Mammary epithelial cell (primary cell): Measurements from ENCODE around the gene DAG1.

Experiments
- EZH2 ChIP-seq: IDR thresholded peaks from 2 replicates; pipeline ENCODE4 v1.6.1; 2012; ENCODE audit warnings: low read length, inconsistent platforms, borderline replicate concordance
- TF ChIP-seq, protein P1 (sequence below), 2 donors: IDR thresholded peaks in 1 of 2; conservative IDR thresholded peaks in 1 of 2; 2 replicates each; pipeline ENCODE4 v1.5.1; 2011 to 2012; ENCODE audit warnings: inconsistent platforms in 2 of 2, low read length in 2 of 2, mild to moderate bottlenecking in 2 of 2, control low read depth in 1 of 2, low read depth in 1 of 2; ENCODE audit not compliant: insufficient read depth in 1 of 2; ENCODE audit errors: extremely low read depth in 1 of 2

DNA sequence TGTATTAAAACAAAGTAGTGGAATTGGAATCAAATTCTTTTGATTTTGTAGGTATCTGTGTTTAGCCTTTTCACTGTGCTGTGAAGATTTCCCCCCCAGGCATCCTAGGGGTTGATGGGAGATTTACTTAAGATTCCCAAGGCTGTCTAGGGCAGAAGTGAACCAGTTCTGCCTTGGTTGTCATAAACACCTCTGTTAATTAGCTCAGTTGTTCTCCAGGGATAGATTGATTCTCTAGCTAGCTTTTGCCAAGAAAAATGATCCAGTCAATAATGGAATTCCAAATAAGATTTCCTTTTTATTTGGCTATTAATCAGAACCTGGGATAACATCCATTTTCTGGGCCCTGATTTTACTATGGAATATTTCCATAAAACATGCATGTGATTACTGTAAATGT, 12.7 kb downstream of the DAG1 start:
- no peak for TF ChIP-seq EZH2
- TF ChIP-seq, protein P1, sequence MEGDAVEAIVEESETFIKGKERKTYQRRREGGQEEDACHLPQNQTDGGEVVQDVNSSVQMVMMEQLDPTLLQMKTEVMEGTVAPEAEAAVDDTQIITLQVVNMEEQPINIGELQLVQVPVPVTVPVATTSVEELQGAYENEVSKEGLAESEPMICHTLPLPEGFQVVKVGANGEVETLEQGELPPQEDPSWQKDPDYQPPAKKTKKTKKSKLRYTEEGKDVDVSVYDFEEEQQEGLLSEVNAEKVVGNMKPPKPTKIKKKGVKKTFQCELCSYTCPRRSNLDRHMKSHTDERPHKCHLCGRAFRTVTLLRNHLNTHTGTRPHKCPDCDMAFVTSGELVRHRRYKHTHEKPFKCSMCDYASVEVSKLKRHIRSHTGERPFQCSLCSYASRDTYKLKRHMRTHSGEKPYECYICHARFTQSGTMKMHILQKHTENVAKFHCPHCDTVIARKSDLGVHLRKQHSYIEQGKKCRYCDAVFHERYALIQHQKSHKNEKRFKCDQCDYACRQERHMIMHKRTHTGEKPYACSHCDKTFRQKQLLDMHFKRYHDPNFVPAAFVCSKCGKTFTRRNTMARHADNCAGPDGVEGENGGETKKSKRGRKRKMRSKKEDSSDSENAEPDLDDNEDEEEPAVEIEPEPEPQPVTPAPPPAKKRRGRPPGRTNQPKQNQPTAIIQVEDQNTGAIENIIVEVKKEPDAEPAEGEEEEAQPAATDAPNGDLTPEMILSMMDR (conservative IDR thresholded peaks at IDR 0.05 in 1 of 2, IDR thresholded peaks at IDR 0.05 in 1 of 2; ENCODE audit: extremely low read depth in 1 of 2, insufficient read depth in 1 of 2, low read depth in 1 of 2, low read length in 2 of 2) = no peak
